ENCODE measurements around the gene CD83. TPM values are rescaled to one million over a fixed set of nuclear protein-coding genes. Genes with fewer than 3 reads are reported as not detected.

Gene CD83
- total RNA-seq, 1 experiment from 2014 or later: 1.0 TPM

GRCh38 chr6:14177413-14178082 lies 60.0 kb downstream of the CD83 start:
- POLR2A ChIA-PET: no interaction called here
- Mint-ChIP-seq H3K4me3 (ENCODE audit: unreplicated experiment) (no peak overlapping the region), H3K27ac (ENCODE audit: unreplicated experiment) (no peak overlapping the region), H3K27me3 (ENCODE audit: insufficient read depth, unreplicated experiment) (no peaks in the 10 kb centered on the region), H3K9me3 (ENCODE audit: unreplicated experiment) (no peaks in the 10 kb centered on the region), H3K4me1 (ENCODE audit: low read depth, unreplicated experiment) (no peaks in the 10 kb centered on the region), H3K36me3 (ENCODE audit: insufficient read depth, unreplicated experiment) (no peaks in the 10 kb centered on the region)
- 0 out of 2 replicates have a peak, but pooled peaks cover 2% of the 10 kb centered on the region for H3K4me1 ChIP-seq
- H3K4me3 ChIP-seq (ENCODE audit: low read depth, low read length): no peak overlapping the region
- no peaks in the 10 kb centered on the region for H3K9me3 ChIP-seq
- TF ChIP-seq, protein P1, sequence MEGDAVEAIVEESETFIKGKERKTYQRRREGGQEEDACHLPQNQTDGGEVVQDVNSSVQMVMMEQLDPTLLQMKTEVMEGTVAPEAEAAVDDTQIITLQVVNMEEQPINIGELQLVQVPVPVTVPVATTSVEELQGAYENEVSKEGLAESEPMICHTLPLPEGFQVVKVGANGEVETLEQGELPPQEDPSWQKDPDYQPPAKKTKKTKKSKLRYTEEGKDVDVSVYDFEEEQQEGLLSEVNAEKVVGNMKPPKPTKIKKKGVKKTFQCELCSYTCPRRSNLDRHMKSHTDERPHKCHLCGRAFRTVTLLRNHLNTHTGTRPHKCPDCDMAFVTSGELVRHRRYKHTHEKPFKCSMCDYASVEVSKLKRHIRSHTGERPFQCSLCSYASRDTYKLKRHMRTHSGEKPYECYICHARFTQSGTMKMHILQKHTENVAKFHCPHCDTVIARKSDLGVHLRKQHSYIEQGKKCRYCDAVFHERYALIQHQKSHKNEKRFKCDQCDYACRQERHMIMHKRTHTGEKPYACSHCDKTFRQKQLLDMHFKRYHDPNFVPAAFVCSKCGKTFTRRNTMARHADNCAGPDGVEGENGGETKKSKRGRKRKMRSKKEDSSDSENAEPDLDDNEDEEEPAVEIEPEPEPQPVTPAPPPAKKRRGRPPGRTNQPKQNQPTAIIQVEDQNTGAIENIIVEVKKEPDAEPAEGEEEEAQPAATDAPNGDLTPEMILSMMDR (IDR thresholded peaks at IDR 0.05; ENCODE audit: insufficient read depth in 1 of 2, low read depth in 1 of 2, low read length in 1 of 2, severe bottlenecking in 1 of 2, unreplicated experiment in 1 of 2): no peak
- H3K27me3 ChIP-seq (replicated peaks; ENCODE audit: control insufficient read depth, insufficient read depth, low read length): no peaks in the 10 kb centered on the region
- intact Hi-C loops (cut with micrococcal nuclease; ENCODE audit: unreplicated experiment): no loop called here
- BruUV-seq (replicated peaks): no TSS peak
- CTCF ChIA-PET: no interaction called here
- no peaks in the 10 kb centered on the region for H3K36me3 ChIP-seq (ENCODE audit: control insufficient read depth, insufficient read depth, low read length)
- DNase-seq: no peak

DNA sequence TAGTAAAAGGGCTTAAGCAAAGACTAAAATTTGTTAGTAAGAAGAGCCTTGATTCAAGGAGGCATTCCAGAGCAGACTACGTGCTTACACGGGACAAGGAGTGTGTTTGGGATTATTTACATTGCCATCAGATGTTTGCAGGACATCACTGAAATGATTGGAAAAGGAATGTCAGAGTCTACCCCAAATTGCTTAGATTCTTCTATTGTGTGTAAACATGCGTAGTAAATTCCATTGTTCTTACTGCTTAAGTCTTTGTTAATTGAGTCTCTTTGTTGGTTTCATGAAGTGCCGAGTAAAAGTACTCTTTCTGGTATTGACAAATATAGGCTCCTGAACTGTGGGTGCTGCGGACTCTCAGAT lies 60.5 kb downstream of the CD83 start:
- no TSS peak for BruUV-seq (replicated peaks)
- Histone ChIP-seq H3K36me3 (ENCODE audit: control insufficient read depth, insufficient read depth, low read length) (no peaks in the 10 kb centered on the region), H3K27me3 (replicated peaks; ENCODE audit: control insufficient read depth, insufficient read depth, low read length) (no peaks in the 10 kb centered on the region), H3K4me3 (ENCODE audit: low read depth, low read length) (no peak overlapping the region), H3K4me1 (0 out of 2 replicates have a peak, but pooled peaks cover 2% of the 10 kb centered on the region), H3K9me3 (no peaks in the 10 kb centered on the region)
- Mint-ChIP-seq H3K4me3 (ENCODE audit: unreplicated experiment) (no peak overlapping the region), H3K27me3 (ENCODE audit: insufficient read depth, unreplicated experiment) (no peaks in the 10 kb centered on the region), H3K4me1 (ENCODE audit: low read depth, unreplicated experiment) (no peaks in the 10 kb centered on the region), H3K27ac (ENCODE audit: unreplicated experiment) (no peak overlapping the region), H3K9me3 (ENCODE audit: unreplicated experiment) (no peaks in the 10 kb centered on the region), H3K36me3 (ENCODE audit: insufficient read depth, unreplicated experiment) (no peaks in the 10 kb centered on the region)
- intact Hi-C loops (cut with micrococcal nuclease; ENCODE audit: unreplicated experiment): no loop called here
- TF ChIP-seq, protein P1 (IDR thresholded peaks at IDR 0.05; ENCODE audit: insufficient read depth in 1 of 2, low read depth in 1 of 2, low read length in 1 of 2, severe bottlenecking in 1 of 2, unreplicated experiment in 1 of 2): no peak
- ChIA-PET POLR2A (no interaction called here), CTCF (no interaction called here)
- DNase-seq: no peak

- H3K9me3 Mint-ChIP-seq (ENCODE audit: unreplicated experiment): no peaks in the 10 kb centered on the region
- no peaks in the 10 kb centered on the region for H3K4me1 Mint-ChIP-seq (ENCODE audit: low read depth, unreplicated experiment)
- H3K27ac Mint-ChIP-seq (ENCODE audit: unreplicated experiment): no peak overlapping the region
- BruUV-seq (replicated peaks): no TSS peak
- CTCF ChIA-PET: no interaction called here
- DNase-seq: no peak
- no peaks in the 10 kb centered on the region for H3K36me3 Mint-ChIP-seq (ENCODE audit: insufficient read depth, unreplicated experiment)
- H3K36me3 ChIP-seq (ENCODE audit: control insufficient read depth, insufficient read depth, low read length): no peaks in the 10 kb centered on the region
- no peaks in the 10 kb centered on the region for H3K27me3 ChIP-seq (replicated peaks; ENCODE audit: control insufficient read depth, insufficient read depth, low read length)
- H3K27me3 Mint-ChIP-seq (ENCODE audit: insufficient read depth, unreplicated experiment): no peaks in the 10 kb centered on the region
- no peak overlapping the region for H3K4me3 Mint-ChIP-seq (ENCODE audit: unreplicated experiment)
- intact Hi-C loops (cut with micrococcal nuclease; ENCODE audit: unreplicated experiment): no loop called here
- H3K9me3 ChIP-seq: peaks cover 3% of the 10 kb centered on the region; the same call in 1 of the 2 replicates
- TF ChIP-seq, protein P1 (IDR thresholded peaks at IDR 0.05; ENCODE audit: insufficient read depth in 1 of 2, low read depth in 1 of 2, low read length in 1 of 2, severe bottlenecking in 1 of 2, unreplicated experiment in 1 of 2): no peak
- 0 out of 2 replicates have a peak, but pooled peaks cover 2% of the 10 kb centered on the region for H3K4me1 ChIP-seq
- POLR2A ChIA-PET: no interaction called here
- H3K4me3 ChIP-seq (ENCODE audit: low read depth, low read length): no peak overlapping the region
Observed at GRCh38 chr6:14180609-14181008, 63.0 kb downstream of the CD83 start.

All from Caco-2 (cell line).